K562 (cell line): ENCODE measurements around the gene MAP2K4. TPM values are rescaled to one million over a fixed set of nuclear protein-coding genes. Genes with fewer than 3 reads are reported as not detected.
A peak's percentile ranks its signal among the peaks of the same experiment; 100 is the strongest.

ENCODE experiments used
- DPF2 ChIP-seq: fragments of 450-650 bp; IDR thresholded peaks from 2 replicates; pipeline ENCODE4 v1.6.1; 2016
- FOXJ3 ChIP-seq: sonication (generic); formaldehyde crosslinking; IDR thresholded peaks from 2 replicates; pipeline ENCODE4 v1.4.0; 2020; ENCODE audit warnings: mild to moderate bottlenecking, missing genetic modification reagents
- GATAD2B ChIP-seq: fragments of 450-650 bp; IDR thresholded peaks from 2 replicates; pipeline ENCODE4 v1.6.1; 2017; ENCODE audit warnings: mild to moderate bottlenecking, borderline replicate concordance
- KHSRP ChIP-seq: fragments of 450-650 bp; IDR thresholded peaks from 2 replicates; pipeline ENCODE4 v1.6.1; 2017
- NEUROD1 ChIP-seq: fragments of 150-350 bp; IDR thresholded peaks from 2 replicates; pipeline ENCODE4 v1.6.1; 2014; ENCODE audit warnings: borderline replicate concordance, low read length, low read depth; ENCODE audit not compliant: partially characterized antibody
- PPARD ChIP-seq: fragments of 250-450 bp; sonication (Bioruptor Pico); IDR thresholded peaks from 2 replicates; pipeline ENCODE4 v1.8.0; 2022; ENCODE audit warnings: inconsistent platforms, mild to moderate bottlenecking, moderate library complexity
- ZNF143 ChIP-seq: sonication (generic); formaldehyde crosslinking; IDR thresholded peaks from 2 replicates; pipeline ENCODE4 v1.9.0; 2022; ENCODE audit warnings: mild to moderate bottlenecking, missing genetic modification reagents
- polyA plus RNA-seq, 8 experiments: library from polyadenylated mRNA; depleted of rRNA in 4 of 8; stranded (reverse) in 5 of 8; unstranded in 3 of 8; fragments of >200 nt; fragmentation: Nextera tagmentation in 2 of 8; fragmentation: Illumina TruSeq in 1 of 8; extraction: Ambion mirVana in 2 of 8; extraction: Trizol in 1 of 8; gene quantifications; 2 replicates each; pipeline versions ENCODE4 v1.2.1 to v1.2.3, GENCODE V29; 2011 to 2014; ENCODE audit warnings: inconsistent platforms in 1 of 8, missing spikeins in 1 of 8
- total RNA-seq, 7 experiments: library from RNA; depleted of rRNA in 6 of 7; stranded (reverse); fragments of >200 nt in 6 of 7; fragmentation: Illumina TruSeq in 2 of 7; extraction: Trizol in 2 of 7; gene quantifications; 2 replicates each; pipeline versions ENCODE4 v1.2.1 to v1.2.3, GENCODE V29; 2011 to 2021; ENCODE audit warnings: low replicate concordance in 1 of 7
- TF ChIP-seq, protein P1 (sequence below), 2 experiments: fragments of 450-650 bp; formaldehyde crosslinking in 1 of 2; IDR thresholded peaks; 2 replicates each; pipeline versions ENCODE4 v1.4.0 to v1.6.1; 2014 to 2020; ENCODE audit warnings: mild to moderate bottlenecking in 2 of 2, borderline replicate concordance in 1 of 2, low read depth in 1 of 2
- TF ChIP-seq, protein P2 (sequence below), 2 experiments: fragments of 450-650 bp; IDR thresholded peaks; 2 replicates each; pipeline ENCODE4 v1.6.1; 2016
- TF ChIP-seq, protein P3 (sequence below): fragments of 450-650 bp; formaldehyde crosslinking; IDR thresholded peaks from 2 replicates; pipeline ENCODE4 v1.4.0; 2022; ENCODE audit warnings: missing genetic modification characterization
- TF ChIP-seq, protein P4 (sequence below): fragments of 250-450 bp; sonication (Bioruptor Pico); IDR thresholded peaks from 2 replicates; pipeline ENCODE4 v1.5.0; 2021; ENCODE audit warnings: mild to moderate bottlenecking, moderate library complexity

Gene MAP2K4
- total and polyA plus RNA-seq, 9 of the 15 experiments (the other 6 are each of a cell fraction or from before 2014, with no cell fraction given) = 3.0 to 15.9 (median 10.8) TPM

DNA sequence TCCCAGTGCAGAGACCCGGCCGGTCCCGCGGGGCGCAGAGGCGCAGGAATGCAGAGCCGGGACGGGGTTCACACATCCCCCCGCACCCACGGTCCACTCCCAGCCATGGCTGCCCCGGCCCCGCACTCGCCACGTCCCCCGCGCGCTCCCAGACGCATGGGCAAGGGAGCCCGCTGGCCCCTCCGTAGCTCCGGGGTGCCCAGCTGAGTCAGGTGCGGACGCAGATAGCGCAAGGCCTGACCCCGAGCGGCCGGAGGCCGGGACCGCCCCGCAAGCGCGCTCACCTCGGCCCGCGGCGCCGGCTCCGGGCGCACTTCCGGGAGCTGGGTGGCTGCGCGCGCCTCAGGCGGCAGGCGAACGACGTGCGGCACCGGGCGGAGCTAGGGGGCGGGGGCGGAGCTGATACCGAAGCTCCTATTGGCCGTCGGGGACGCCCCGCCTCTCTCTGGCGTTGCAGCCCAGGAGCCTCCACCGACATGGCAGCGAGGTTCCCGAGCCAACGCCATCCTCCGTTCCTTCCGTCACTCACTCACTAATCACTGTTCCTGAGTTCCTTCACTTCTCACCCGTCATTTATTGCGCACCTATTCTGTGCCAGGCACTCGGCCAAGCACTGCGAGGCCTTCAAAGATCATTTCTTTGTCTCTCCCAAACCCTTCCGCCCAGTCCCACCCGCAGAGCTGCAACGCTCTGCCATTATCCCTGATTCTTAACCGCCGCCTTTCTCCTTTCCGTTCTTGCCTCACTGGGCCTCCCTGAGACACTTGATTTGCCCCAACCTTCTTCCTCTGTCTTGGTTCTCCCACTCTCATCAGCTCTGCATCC lies 23.3 kb upstream of the MAP2K4 start, which contains the start of gene ZNF18 (continued):
- TF ChIP-seq, protein P1, sequence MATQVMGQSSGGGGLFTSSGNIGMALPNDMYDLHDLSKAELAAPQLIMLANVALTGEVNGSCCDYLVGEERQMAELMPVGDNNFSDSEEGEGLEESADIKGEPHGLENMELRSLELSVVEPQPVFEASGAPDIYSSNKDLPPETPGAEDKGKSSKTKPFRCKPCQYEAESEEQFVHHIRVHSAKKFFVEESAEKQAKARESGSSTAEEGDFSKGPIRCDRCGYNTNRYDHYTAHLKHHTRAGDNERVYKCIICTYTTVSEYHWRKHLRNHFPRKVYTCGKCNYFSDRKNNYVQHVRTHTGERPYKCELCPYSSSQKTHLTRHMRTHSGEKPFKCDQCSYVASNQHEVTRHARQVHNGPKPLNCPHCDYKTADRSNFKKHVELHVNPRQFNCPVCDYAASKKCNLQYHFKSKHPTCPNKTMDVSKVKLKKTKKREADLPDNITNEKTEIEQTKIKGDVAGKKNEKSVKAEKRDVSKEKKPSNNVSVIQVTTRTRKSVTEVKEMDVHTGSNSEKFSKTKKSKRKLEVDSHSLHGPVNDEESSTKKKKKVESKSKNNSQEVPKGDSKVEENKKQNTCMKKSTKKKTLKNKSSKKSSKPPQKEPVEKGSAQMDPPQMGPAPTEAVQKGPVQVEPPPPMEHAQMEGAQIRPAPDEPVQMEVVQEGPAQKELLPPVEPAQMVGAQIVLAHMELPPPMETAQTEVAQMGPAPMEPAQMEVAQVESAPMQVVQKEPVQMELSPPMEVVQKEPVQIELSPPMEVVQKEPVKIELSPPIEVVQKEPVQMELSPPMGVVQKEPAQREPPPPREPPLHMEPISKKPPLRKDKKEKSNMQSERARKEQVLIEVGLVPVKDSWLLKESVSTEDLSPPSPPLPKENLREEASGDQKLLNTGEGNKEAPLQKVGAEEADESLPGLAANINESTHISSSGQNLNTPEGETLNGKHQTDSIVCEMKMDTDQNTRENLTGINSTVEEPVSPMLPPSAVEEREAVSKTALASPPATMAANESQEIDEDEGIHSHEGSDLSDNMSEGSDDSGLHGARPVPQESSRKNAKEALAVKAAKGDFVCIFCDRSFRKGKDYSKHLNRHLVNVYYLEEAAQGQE (IDR thresholded peaks at IDR 0.05; ENCODE audit: borderline replicate concordance) = no peak
- TF ChIP-seq, protein P1 (CRISPR knock-in tag; IDR thresholded peaks at IDR 0.05; ENCODE audit: low read depth) = no peak
- TF ChIP-seq, protein P2, sequence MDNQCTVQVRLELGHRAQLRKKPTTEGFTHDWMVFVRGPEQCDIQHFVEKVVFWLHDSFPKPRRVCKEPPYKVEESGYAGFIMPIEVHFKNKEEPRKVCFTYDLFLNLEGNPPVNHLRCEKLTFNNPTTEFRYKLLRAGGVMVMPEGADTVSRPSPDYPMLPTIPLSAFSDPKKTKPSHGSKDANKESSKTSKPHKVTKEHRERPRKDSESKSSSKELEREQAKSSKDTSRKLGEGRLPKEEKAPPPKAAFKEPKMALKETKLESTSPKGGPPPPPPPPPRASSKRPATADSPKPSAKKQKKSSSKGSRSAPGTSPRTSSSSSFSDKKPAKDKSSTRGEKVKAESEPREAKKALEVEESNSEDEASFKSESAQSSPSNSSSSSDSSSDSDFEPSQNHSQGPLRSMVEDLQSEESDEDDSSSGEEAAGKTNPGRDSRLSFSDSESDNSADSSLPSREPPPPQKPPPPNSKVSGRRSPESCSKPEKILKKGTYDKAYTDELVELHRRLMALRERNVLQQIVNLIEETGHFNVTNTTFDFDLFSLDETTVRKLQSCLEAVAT (IDR thresholded peaks at IDR 0.05) = 0 out of 4 replicates have a peak, but pooled peaks of 1 of the 2 experiments have one; percentile 24
- TF ChIP-seq PPARD (CRISPR knock-in tag) = no peak
- TF ChIP-seq ZNF143 (CRISPR knock-in tag) = no peak
- TF ChIP-seq, protein P3, sequence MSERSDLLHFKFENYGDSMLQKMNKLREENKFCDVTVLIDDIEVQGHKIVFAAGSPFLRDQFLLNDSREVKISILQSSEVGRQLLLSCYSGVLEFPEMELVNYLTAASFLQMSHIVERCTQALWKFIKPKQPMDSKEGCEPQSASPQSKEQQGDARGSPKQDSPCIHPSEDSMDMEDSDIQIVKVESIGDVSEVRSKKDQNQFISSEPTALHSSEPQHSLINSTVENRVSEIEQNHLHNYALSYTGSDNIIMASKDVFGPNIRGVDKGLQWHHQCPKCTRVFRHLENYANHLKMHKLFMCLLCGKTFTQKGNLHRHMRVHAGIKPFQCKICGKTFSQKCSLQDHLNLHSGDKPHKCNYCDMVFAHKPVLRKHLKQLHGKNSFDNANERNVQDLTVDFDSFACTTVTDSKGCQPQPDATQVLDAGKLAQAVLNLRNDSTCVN (CRISPR knock-in tag) = no peak
- peak; percentile 51 for TF ChIP-seq GATAD2B
- TF ChIP-seq KHSRP = no peak
- no peak for TF ChIP-seq NEUROD1
- TF ChIP-seq, protein P4, sequence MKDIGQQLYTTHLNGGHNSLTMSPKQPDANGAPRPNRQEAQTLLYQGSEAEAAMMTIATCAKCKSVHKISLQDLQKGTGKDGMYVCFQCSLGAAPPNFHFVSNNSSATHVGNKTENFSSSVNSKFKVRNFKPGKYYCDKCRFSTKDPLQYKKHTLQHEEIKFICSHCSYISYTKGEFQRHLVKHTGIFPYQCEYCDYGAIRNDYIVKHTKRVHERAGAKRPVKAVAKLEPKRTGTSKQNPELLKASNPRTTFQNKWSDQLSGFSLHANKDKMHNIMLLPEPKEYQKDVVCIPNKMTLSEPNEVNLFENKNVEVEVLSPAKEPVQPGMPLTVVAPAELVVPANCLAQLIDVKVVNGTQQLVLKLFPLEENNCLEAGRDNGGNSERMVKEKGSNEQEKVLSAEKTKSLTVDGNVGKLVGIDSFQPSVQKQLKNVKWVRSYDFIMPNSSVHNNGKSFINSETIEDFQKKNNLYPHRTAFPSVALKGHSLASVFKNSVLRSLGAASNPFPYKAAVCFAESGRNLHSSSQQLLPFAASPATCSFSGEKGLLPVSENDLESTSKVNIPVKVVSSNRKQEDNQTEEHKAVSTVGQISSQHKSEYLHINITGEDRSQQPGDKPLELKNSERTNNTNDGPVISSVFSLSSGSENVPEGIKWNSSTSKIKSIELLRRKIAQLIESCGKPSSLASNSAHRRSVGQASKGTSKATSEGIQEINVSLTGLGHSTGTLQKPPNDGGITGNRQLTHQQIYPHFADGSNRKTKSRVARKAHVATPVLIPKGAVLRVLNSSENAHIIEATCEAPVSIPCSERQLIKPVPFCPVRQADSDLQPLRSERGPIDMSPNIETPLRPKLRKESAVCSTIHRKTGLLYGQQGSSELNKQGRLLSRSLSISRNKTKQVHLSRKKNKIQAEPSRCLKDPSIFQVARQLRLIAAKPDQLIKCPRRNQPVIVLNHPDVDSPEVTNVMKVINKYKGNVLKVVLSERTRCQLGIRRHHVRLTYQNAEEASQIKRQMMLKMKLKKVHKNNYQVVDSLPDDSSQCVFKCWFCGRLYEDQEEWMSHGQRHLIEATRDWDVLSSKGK (CRISPR knock-in tag) = no peak
- TF ChIP-seq FOXJ3 = no peak
- TF ChIP-seq DPF2 = 0 out of 2 replicates have a peak, but pooled peaks have one; percentile 10
